Measurements from ENCODE around the gene CHRDL1. TPM values are rescaled to one million over a fixed set of nuclear protein-coding genes. Genes with fewer than 3 reads are reported as not detected.

The CHRDL1 gene
- total RNA-seq, 1 experiment from 2014 or later: 11.1 TPM

DNA sequence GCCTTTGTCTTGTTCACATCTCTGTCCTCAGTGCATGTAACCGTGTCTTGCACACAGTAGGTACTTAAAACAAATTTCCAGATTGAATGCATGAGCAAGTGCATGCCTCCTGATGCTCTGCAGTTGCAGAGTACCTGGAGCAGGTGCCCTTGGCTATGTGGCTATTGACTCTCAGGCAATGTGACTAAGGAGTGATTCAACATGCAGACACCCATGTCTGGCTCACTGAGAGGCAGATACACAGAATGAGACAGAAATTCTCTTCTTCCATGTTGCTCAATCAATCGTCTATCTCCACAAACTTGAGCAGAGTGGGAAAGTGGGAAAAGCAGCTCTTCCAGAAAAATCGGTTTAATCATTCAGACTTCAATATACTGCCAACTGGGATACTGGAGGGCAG, 111.0 kb downstream of the CHRDL1 start:
- H3K4me1 Mint-ChIP-seq: no peaks in the 10 kb centered on the region
- POLR2A ChIA-PET: no interaction called here
- no peak for ATAC-seq

DNA sequence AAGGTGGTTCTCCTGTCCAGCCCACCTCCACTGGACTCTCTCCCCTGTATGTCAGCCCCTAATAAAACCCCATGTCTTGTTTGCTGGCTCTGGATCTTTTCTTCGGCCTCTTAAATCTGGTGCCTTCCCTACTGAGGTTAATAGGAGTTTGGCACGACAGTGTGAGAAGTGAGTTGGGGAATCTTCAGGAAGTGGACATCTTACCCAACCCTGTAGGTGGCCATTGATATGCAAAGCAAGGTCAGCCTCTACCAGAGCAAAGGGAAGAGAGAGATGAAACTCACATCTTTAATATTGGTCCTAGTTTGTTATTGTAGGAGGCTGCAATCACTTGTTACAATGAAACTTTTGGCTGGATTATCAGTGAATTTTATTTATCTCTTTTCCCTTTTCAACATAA, 111.7 kb downstream of the CHRDL1 start:
- peak; percentile 9 for DNase-seq (ENCODE audit: low spot score)
- no peak for TF ChIP-seq CREB1 (CRISPR knock-in tag; IDR thresholded peaks at IDR 0.05)
- no peak for TF ChIP-seq CREM (CRISPR knock-in tag; IDR thresholded peaks at IDR 0.05)
- no peak for TF ChIP-seq JUN (CRISPR knock-in tag; IDR thresholded peaks at IDR 0.05)
- TF ChIP-seq E2F4 (CRISPR knock-in tag; IDR thresholded peaks at IDR 0.05; ENCODE audit: borderline replicate concordance, low read depth): no peak
- no peak for TF ChIP-seq CBFB (CRISPR knock-in tag; IDR thresholded peaks at IDR 0.05; ENCODE audit: low read depth)
- no peak for TF ChIP-seq GTF2I (CRISPR knock-in tag; conservative IDR thresholded peaks at IDR 0.05)
- no peak for TF ChIP-seq AFF4 (CRISPR knock-in tag; IDR thresholded peaks at IDR 0.05; ENCODE audit: borderline replicate concordance)
- no peak for TF ChIP-seq NFE2L1 (CRISPR knock-in tag; IDR thresholded peaks at IDR 0.05)
- TF ChIP-seq, protein P1, sequence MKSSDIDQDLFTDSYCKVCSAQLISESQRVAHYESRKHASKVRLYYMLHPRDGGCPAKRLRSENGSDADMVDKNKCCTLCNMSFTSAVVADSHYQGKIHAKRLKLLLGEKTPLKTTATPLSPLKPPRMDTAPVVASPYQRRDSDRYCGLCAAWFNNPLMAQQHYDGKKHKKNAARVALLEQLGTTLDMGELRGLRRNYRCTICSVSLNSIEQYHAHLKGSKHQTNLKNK (CRISPR knock-in tag; IDR thresholded peaks at IDR 0.05): no peak
- TF ChIP-seq, protein P2, sequence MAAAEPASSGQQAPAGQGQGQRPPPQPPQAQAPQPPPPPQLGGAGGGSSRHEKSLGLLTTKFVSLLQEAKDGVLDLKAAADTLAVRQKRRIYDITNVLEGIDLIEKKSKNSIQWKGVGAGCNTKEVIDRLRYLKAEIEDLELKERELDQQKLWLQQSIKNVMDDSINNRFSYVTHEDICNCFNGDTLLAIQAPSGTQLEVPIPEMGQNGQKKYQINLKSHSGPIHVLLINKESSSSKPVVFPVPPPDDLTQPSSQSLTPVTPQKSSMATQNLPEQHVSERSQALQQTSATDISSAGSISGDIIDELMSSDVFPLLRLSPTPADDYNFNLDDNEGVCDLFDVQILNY (CRISPR knock-in tag; IDR thresholded peaks at IDR 0.05): no peak
- peak; percentile 82 for ATAC-seq
- H3K4me3 Mint-ChIP-seq: no peak overlapping the region
- H3K4me1 Mint-ChIP-seq: no peaks in the 10 kb centered on the region
- H3K9me3 Mint-ChIP-seq: no peaks in the 10 kb centered on the region
- no peaks in the 10 kb centered on the region for H3K36me3 Mint-ChIP-seq
- H3K27ac Mint-ChIP-seq: no peak overlapping the region
- ChIA-PET POLR2A (no interaction called here), CTCF (no interaction called here)
- no peaks in the 10 kb centered on the region for H3K27me3 Mint-ChIP-seq (ENCODE audit: low read depth)

More for the DNA sequence above, 111.0 kb downstream of the CHRDL1 start:
- H3K27me3 Mint-ChIP-seq (ENCODE audit: low read depth): no peaks in the 10 kb centered on the region
- DNase-seq (ENCODE audit: low spot score): no peak
- no peak overlapping the region for H3K4me3 Mint-ChIP-seq
- no peaks in the 10 kb centered on the region for H3K9me3 Mint-ChIP-seq
- no peak overlapping the region for H3K27ac Mint-ChIP-seq
- TF ChIP-seq PRRX2 (CRISPR knock-in tag; IDR thresholded peaks at IDR 0.05) (no peak), HMGA2 (CRISPR knock-in tag; IDR thresholded peaks at IDR 0.05) (no peak)
- TF ChIP-seq, protein P3, sequence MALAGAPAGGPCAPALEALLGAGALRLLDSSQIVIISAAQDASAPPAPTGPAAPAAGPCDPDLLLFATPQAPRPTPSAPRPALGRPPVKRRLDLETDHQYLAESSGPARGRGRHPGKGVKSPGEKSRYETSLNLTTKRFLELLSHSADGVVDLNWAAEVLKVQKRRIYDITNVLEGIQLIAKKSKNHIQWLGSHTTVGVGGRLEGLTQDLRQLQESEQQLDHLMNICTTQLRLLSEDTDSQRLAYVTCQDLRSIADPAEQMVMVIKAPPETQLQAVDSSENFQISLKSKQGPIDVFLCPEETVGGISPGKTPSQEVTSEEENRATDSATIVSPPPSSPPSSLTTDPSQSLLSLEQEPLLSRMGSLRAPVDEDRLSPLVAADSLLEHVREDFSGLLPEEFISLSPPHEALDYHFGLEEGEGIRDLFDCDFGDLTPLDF (CRISPR knock-in tag; IDR thresholded peaks at IDR 0.05): no peak
- no peaks in the 10 kb centered on the region for H3K36me3 Mint-ChIP-seq
- CTCF ChIA-PET: no interaction called here

DNA sequence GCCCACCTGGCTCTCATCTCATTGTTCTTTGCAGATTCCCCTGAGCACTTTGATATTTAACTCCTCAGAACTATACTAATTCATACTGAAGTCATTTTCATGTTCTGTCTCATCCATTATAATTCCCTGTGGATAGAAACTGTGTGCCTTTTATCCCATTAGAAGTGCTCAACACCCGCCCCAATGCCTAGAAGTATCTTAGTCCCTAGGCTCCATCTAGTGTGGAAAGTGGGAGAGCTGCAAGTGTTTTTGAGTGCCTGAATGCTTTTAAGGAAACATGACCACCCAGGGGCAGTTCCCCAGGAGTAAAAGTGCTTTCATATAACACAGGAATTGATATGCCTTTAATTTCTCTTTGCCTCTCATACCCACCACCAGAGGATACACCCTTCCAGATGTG, 117.0 kb downstream of the CHRDL1 start:
- DNase-seq (ENCODE audit: low spot score) (no peak), ATAC-seq (peak; percentile 65)
- Mint-ChIP-seq H3K4me3 (no peak overlapping the region), H3K27ac (no peak overlapping the region), H3K9me3 (no peaks in the 10 kb centered on the region), H3K36me3 (no peaks in the 10 kb centered on the region), H3K27me3 (ENCODE audit: low read depth) (no peaks in the 10 kb centered on the region), H3K4me1 (peaks cover 9% of the 10 kb centered on the region)
- ChIA-PET CTCF (interaction anchor here (0.8 to 1.3 kb wide), 3 partner anchors 14 to 260 kb away, joined by 3 to 4 read pairs (median 3); no protein-coding TSS in a partner anchor), POLR2A (no interaction called here)
- TF ChIP-seq ZNF512 (CRISPR knock-in tag; IDR thresholded peaks at IDR 0.05; ENCODE audit: borderline replicate concordance) (no peak), SOX15 (CRISPR knock-in tag; IDR thresholded peaks at IDR 0.05) (no peak), ZNF232 (CRISPR knock-in tag; IDR thresholded peaks at IDR 0.05) (no peak), ARID4B (CRISPR knock-in tag; IDR thresholded peaks at IDR 0.05; ENCODE audit: borderline replicate concordance) (no peak), MYBL2 (CRISPR knock-in tag; IDR thresholded peaks at IDR 0.05) (no peak)

All from WTC11 (cell line).